PC-3 (cell line): ENCODE data around the gene ANKRD2. TPM values are rescaled to one million over a fixed set of nuclear protein-coding genes. Genes with fewer than 3 reads are reported as not detected.

Experiments
- ATAC-seq: fragments of 200-7000 bp; cut with Tn5 transposase; 2 replicates; pipeline ENCODE4 v1.9.1; 2020; ENCODE audit warnings: mild to moderate bottlenecking, moderate library complexity
- BruUV-seq: library from RNA; stranded (reverse); fragments of 400-500 nt; replicated peaks from 2 replicates; lab custom pipeline; 2021; lab: Mats Ljungman, UMichigan
- CTCF ChIA-PET: fragments of 300-600 bp; sonication (Branson Sonifier 250); formaldehyde crosslinking; loops from one replicate; lab custom pipeline; 2022; ENCODE audit warnings: antibody characterized with exemption; lab: Charles Lee
- POLR2A ChIA-PET: fragments of 300-600 bp; sonication (Branson Sonifier 250); formaldehyde crosslinking; loops from one replicate; lab custom pipeline; 2022; ENCODE audit warnings: antibody characterized with exemption; ENCODE audit not compliant: unreplicated experiment; lab: Charles Lee
- DNase-seq: peaks from one replicate; pipeline ENCODE4 v3.0.0-alpha.2; 2015
- H2AFZ ChIP-seq: fragments of 300-600 bp; sonication (generic); 2 replicates; pipeline ENCODE4 v1.6.0; 2016; ENCODE audit warnings: antibody characterized with exemption, low read length
- H3F3A ChIP-seq: fragments of 300-600 bp; sonication (generic); one replicate; pipeline ENCODE4 v1.6.0; 2017; ENCODE audit warnings: antibody characterized with exemption, low read length, control low read depth, mild to moderate bottlenecking; ENCODE audit not compliant: unreplicated experiment
- H3K27ac ChIP-seq: fragments of 300-600 bp; sonication (generic); 2 replicates; pipeline ENCODE4 v1.5.1; 2016; ENCODE audit warnings: mild to moderate bottlenecking, low read length
- H3K27me3 ChIP-seq: fragments of 300-600 bp; sonication (generic); 2 replicates; pipeline ENCODE4 v1.6.1; 2016; ENCODE audit warnings: low read length, mixed read lengths
- H3K36me3 ChIP-seq: fragments of 300-600 bp; sonication (generic); 2 replicates; pipeline ENCODE4 v1.6.1; 2016; ENCODE audit warnings: low read depth, mixed run types, low read length, mixed read lengths
- H3K4me1 ChIP-seq: fragments of 300-600 bp; sonication (generic); 2 replicates; pipeline ENCODE4 v1.5.1; 2016; ENCODE audit warnings: low read length; ENCODE audit not compliant: insufficient read depth
- H3K4me2 ChIP-seq: fragments of 300-600 bp; sonication (generic); 2 replicates; pipeline ENCODE4 v1.6.0; 2016; ENCODE audit warnings: low read length
- H3K4me3 ChIP-seq: fragments of 300-600 bp; sonication (generic); 2 replicates; pipeline ENCODE4 v1.5.1; 2016; ENCODE audit warnings: mild to moderate bottlenecking, low read length, mixed read lengths
- H3K79me2 ChIP-seq: fragments of 300-600 bp; sonication (generic); 2 replicates; pipeline ENCODE4 v1.6.1; 2017; ENCODE audit warnings: low read length, mixed read lengths
- H3K9ac ChIP-seq: fragments of 300-600 bp; sonication (generic); 2 replicates; pipeline ENCODE4 v1.6.0; 2016; ENCODE audit warnings: mild to moderate bottlenecking, low read length
- H3K9me2 ChIP-seq: fragments of 300-600 bp; sonication (generic); replicated peaks from 2 replicates; pipeline ENCODE4 v1.6.1; 2016; ENCODE audit warnings: mixed run types, low read length, mixed read lengths
- H3K9me3 ChIP-seq: fragments of 300-600 bp; sonication (generic); 2 replicates; pipeline ENCODE4 v1.6.1; 2016; ENCODE audit warnings: low read length, mixed read lengths
- H4K20me1 ChIP-seq: fragments of 300-600 bp; sonication (generic); 2 replicates; pipeline ENCODE4 v1.6.1; 2016; ENCODE audit warnings: low read length, mixed read lengths
- EZH2 ChIP-seq: fragments of 300-600 bp; sonication (generic); IDR thresholded peaks from one replicate; pipeline ENCODE4 v1.6.1; 2017; ENCODE audit warnings: antibody characterized with exemption, mild to moderate bottlenecking, low read length; ENCODE audit not compliant: unreplicated experiment
- EZH2phosphoT487 ChIP-seq: fragments of 300-600 bp; sonication (generic); IDR thresholded peaks from 2 replicates; pipeline ENCODE4 v1.6.1; 2018; ENCODE audit warnings: mild to moderate bottlenecking, antibody characterized with exemption, low read length, borderline replicate concordance
- intact Hi-C: fragments of 100-400 bp; cut with micrococcal nuclease; formaldehyde crosslinking; loops from 2 replicates; pipeline ENCODE4 v1.9.0; 2023
- total RNA-seq: library from RNA; depleted of rRNA; stranded (reverse); fragments of >200 nt; gene quantifications from 2 replicates; pipeline ENCODE4 v1.2.3, GENCODE V29; 2014
- TF ChIP-seq, protein P1 (sequence below): fragments of 300-600 bp; sonication (generic); conservative IDR thresholded peaks from 2 replicates; pipeline ENCODE4 v1.5.1; 2017; ENCODE audit warnings: antibody characterized with exemption, low read depth, mild to moderate bottlenecking, low read length

The ANKRD2 gene
- total RNA-seq, 1 experiment from 2014 or later, result 1.8 TPM

DNA sequence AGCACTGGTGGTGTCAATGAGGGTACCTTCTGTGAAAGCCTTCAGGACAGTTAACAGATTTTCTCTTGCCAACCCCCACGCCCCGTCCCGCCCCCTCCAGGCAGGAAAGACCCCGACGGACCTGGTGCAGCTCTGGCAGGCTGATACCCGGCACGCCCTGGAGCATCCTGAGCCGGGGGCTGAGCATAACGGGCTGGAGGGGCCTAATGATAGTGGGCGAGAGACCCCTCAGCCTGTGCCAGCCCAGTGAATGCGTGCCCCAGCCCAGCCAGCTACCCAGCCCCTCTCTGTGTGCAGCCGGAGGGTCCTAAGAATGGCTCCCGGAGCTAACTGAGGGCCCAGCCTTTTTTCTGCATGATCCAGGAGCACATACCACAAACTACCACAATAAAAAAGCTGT lies 10.9 kb downstream of the ANKRD2 start:
- H3K9me3 ChIP-seq, result no peaks in the 10 kb centered on the region
- H3K36me3 ChIP-seq, result no peaks in the 10 kb centered on the region
- no peak overlapping the region for H3K27ac ChIP-seq
- H3K27me3 ChIP-seq, result no peaks in the 10 kb centered on the region
- no peaks in the 10 kb centered on the region for H3K9me2 ChIP-seq
- TF ChIP-seq EZH2, result no peak
- no peak for TF ChIP-seq EZH2phosphoT487
- TF ChIP-seq, protein P1, sequence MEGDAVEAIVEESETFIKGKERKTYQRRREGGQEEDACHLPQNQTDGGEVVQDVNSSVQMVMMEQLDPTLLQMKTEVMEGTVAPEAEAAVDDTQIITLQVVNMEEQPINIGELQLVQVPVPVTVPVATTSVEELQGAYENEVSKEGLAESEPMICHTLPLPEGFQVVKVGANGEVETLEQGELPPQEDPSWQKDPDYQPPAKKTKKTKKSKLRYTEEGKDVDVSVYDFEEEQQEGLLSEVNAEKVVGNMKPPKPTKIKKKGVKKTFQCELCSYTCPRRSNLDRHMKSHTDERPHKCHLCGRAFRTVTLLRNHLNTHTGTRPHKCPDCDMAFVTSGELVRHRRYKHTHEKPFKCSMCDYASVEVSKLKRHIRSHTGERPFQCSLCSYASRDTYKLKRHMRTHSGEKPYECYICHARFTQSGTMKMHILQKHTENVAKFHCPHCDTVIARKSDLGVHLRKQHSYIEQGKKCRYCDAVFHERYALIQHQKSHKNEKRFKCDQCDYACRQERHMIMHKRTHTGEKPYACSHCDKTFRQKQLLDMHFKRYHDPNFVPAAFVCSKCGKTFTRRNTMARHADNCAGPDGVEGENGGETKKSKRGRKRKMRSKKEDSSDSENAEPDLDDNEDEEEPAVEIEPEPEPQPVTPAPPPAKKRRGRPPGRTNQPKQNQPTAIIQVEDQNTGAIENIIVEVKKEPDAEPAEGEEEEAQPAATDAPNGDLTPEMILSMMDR, result no peak
- BruUV-seq, result no TSS peak
- intact Hi-C loops, result no loop called here
- H3K4me3 ChIP-seq, result no peak overlapping the region
- no peaks in the 10 kb centered on the region for H4K20me1 ChIP-seq
- CTCF ChIA-PET, result interaction anchor here (0.7 kb wide), 1 partner anchor 156 kb away, joined by 3 read pairs; no protein-coding TSS in a partner anchor
- no peaks in the 10 kb centered on the region for H3K79me2 ChIP-seq
- no peak for DNase-seq
- no peak for ATAC-seq
- no peaks in the 10 kb centered on the region for H3F3A ChIP-seq
- POLR2A ChIA-PET, result no interaction called here
- H3K9ac ChIP-seq, result no peak overlapping the region
- no peak overlapping the region for H3K4me2 ChIP-seq
- H2AFZ ChIP-seq, result no peak overlapping the region
- no peaks in the 10 kb centered on the region for H3K4me1 ChIP-seq

DNA sequence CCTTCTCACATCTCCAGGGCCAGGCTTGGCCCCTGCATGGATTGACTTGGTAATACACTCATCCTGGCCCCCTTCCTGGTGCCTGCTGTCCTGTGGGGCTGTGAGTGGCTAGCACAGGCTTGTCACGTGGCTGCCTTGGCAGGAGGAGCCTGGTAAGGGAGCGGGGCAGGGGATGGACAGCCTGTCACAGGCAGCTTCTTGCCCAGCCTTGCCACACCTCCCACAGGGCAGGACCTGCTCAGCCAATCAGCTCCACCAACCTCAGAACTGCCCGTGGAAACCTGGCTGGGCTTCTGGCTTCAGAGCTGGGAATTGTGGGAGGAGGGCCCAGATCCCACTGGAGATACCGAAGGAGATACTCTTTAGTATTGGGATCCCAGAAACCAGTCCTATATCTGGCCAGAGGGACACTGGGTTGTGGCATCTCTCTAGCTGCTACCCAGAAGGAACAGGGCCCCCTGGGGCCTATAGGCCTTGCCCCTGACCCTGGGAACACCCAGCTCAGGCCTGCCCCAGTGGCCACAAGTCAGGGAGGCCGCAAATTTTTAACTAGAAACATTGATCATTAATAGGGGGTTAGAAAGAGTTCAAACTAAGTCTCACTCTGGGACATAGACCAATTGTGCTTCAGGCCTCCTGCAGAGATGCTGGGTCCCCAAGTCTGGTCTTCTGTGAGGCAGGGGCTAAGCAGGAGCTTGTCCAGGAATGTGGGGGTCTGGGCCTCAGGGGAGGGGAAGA lies 11.7 kb downstream of the ANKRD2 start, which contains the start of gene HOGA1:
Gene HOGA1, plus strand, starts transcription at position 330 of the 738 bp plus-strand sequence. Its CDS starts 315 bp downstream, at position 645.
- Histone ChIP-seq H3F3A (no peaks in the 10 kb centered on the region), H3K79me2 (no peaks in the 10 kb centered on the region), H3K4me2 (no peak within 1 kb of the TSS), H3K4me3 (no peak within 1 kb of the TSS), H3K36me3 (no peaks in the 10 kb centered on the region), H3K27ac (no peak within 1 kb of the TSS), H3K4me1 (no peaks in the 10 kb centered on the region), H4K20me1 (no peaks in the 10 kb centered on the region), H3K27me3 (no peaks in the 10 kb centered on the region), H3K9me2 (no peaks in the 10 kb centered on the region), H3K9ac (no peak within 1 kb of the TSS), H3K9me3 (no peaks in the 10 kb centered on the region), H2AFZ (no peak within 1 kb of the TSS)
- POLR2A ChIA-PET, result interaction anchor here (0.6 kb wide), 1 partner anchor 91 kb away, joined by 3 read pairs; no protein-coding TSS in a partner anchor
- ATAC-seq (peak; percentile 76), DNase-seq (peak; percentile 35)
- intact Hi-C loops, result no loop called here
- CTCF ChIA-PET, result interaction anchor here (0.7 kb wide), 1 partner anchor 157 kb away, joined by 3 read pairs; no protein-coding TSS in a partner anchor
- no TSS peak for BruUV-seq
- TF ChIP-seq EZH2 (no peak), EZH2phosphoT487 (no peak)

GRCh38 chr10:97584798-97585438 lies 12.3 kb downstream of the ANKRD2 start:
- no peak for DNase-seq
- Histone ChIP-seq H3K4me1 (no peaks in the 10 kb centered on the region), H3K27ac (no peak overlapping the region), H3K9me3 (no peaks in the 10 kb centered on the region), H3K79me2 (no peaks in the 10 kb centered on the region), H3K27me3 (no peaks in the 10 kb centered on the region), H3K4me2 (no peak overlapping the region), H2AFZ (no peak overlapping the region), H3K36me3 (no peaks in the 10 kb centered on the region), H3K9me2 (no peaks in the 10 kb centered on the region), H3K9ac (no peak overlapping the region), H4K20me1 (no peaks in the 10 kb centered on the region), H3F3A (no peaks in the 10 kb centered on the region), H3K4me3 (no peak overlapping the region)
- intact Hi-C loops, result no loop called here
- ATAC-seq, result no peak
- no TSS peak for BruUV-seq
- ChIA-PET POLR2A (no interaction called here), CTCF (no interaction called here)
- TF ChIP-seq EZH2 (no peak), EZH2phosphoT487 (no peak)
- TF ChIP-seq, protein P1, result no peak
